Mammary epithelial cell (primary cell): ENCODE results near the gene CELSR2.

Source experiments
- EZH2 ChIP-seq: IDR thresholded peaks from 2 replicates; pipeline ENCODE4 v1.6.1; 2012; ENCODE audit warnings: low read length, inconsistent platforms, borderline replicate concordance
- TF ChIP-seq, protein P1 (sequence below), 2 donors: IDR thresholded peaks in 1 of 2; conservative IDR thresholded peaks in 1 of 2; 2 replicates each; pipeline ENCODE4 v1.5.1; 2011 to 2012; ENCODE audit warnings: inconsistent platforms in 2 of 2, low read length in 2 of 2, mild to moderate bottlenecking in 2 of 2, control low read depth in 1 of 2, low read depth in 1 of 2; ENCODE audit not compliant: insufficient read depth in 1 of 2; ENCODE audit errors: extremely low read depth in 1 of 2

DNA sequence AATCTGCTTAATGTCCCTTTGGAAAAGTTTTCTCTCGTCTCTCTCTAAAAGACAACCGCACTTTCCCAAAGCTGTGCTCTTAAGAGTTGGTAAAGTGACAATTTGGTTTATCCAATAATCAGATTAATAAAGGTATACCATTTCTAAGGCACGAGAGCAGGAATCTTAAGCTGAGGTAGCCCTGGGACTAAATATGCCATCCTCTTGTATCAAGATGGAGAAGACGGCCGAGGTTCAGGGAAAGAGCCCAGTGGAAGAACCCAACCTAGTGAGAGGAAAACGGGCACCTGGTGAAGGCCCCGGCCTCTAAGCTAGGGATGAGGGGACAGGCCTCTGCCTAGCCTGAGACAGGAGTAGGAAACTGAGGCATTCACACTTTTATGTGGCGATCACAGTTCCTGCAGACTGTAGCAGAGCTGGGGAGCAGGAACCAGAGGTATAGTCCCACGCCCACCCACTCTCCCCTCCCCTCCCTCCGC, 36.0 kb upstream of the CELSR2 start:
- TF ChIP-seq, protein P1, sequence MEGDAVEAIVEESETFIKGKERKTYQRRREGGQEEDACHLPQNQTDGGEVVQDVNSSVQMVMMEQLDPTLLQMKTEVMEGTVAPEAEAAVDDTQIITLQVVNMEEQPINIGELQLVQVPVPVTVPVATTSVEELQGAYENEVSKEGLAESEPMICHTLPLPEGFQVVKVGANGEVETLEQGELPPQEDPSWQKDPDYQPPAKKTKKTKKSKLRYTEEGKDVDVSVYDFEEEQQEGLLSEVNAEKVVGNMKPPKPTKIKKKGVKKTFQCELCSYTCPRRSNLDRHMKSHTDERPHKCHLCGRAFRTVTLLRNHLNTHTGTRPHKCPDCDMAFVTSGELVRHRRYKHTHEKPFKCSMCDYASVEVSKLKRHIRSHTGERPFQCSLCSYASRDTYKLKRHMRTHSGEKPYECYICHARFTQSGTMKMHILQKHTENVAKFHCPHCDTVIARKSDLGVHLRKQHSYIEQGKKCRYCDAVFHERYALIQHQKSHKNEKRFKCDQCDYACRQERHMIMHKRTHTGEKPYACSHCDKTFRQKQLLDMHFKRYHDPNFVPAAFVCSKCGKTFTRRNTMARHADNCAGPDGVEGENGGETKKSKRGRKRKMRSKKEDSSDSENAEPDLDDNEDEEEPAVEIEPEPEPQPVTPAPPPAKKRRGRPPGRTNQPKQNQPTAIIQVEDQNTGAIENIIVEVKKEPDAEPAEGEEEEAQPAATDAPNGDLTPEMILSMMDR (conservative IDR thresholded peaks at IDR 0.05 in 1 of 2, IDR thresholded peaks at IDR 0.05 in 1 of 2; ENCODE audit: extremely low read depth in 1 of 2, insufficient read depth in 1 of 2, low read depth in 1 of 2, low read length in 2 of 2) = no peak
- TF ChIP-seq EZH2 = no peak
